ENCODE results near the gene NAV1. TPM values are rescaled to one million over a fixed set of nuclear protein-coding genes. Genes with fewer than 3 reads are reported as not detected.

NAV1 gene
- total and polyA plus RNA-seq, 9 of the 15 experiments (the other 6 are each of a cell fraction or from before 2014, with no cell fraction given), result 0.91 to 16.8 (median 3.2) TPM

DNA sequence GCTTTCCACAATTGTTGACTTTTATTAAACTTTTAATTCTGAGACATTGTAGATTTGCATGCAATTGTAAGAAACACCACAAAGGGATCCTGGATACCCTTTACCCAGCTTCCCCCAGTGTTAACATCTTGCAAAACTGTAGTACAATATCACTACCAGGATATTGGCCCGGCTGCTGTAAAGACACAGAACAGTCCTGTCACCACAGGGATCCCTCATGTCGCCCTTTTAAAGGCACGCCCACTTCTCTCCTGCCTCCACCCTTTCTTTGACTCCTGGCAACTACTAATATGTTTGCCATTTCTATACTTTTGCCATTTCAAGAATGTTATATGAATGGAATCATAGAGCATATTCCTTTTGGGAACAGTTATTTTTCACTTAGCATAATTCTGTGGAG, 37.0 kb downstream of the NAV1 start:
- Histone ChIP-seq H3K4me1 (replicated peaks in 1 of 2; ENCODE audit: control insufficient read depth in 2 of 2, insufficient read depth in 2 of 2, low read length in 2 of 2) (peaks cover 38 to 71% of the 10 kb centered on the region in 2 experiments), H3K36me3 (ENCODE audit: control insufficient read depth, insufficient read depth, low read length) (no peaks in the 10 kb centered on the region), H3K9me1 (ENCODE audit: control insufficient read depth, insufficient read depth, low read length) (peaks cover under 1% of the 10 kb centered on the region), H4K20me1 (replicated peaks; ENCODE audit: control insufficient read depth, insufficient read depth, low read length) (no peaks in the 10 kb centered on the region), H3K4me3 (no peak overlapping the region), H2AFZ (ENCODE audit: low read depth, low read length) (peak overlapping the region; percentile 53; the same call in 1 of the 2 replicates), H3K27me3 (ENCODE audit: control insufficient read depth in 2 of 2, insufficient read depth in 2 of 2, low read length in 2 of 2) (no peaks in the 10 kb centered on the region), H3K9ac (ENCODE audit: insufficient read depth in 1 of 2, low read depth in 2 of 2, low read length in 2 of 2) (no peak overlapping the region), H3K27ac (ENCODE audit: extremely low read depth, low read depth, low read length) (no peak overlapping the region), H3K79me2 (ENCODE audit: control insufficient read depth, insufficient read depth, low read length) (no peaks in the 10 kb centered on the region), H3K9me3 (replicated peaks; ENCODE audit: control insufficient read depth, insufficient read depth, low read depth, low read length) (no peaks in the 10 kb centered on the region), H3K4me2 (ENCODE audit: insufficient read depth, low read length) (no peak overlapping the region)
- ChIA-PET CTCF (ENCODE audit: low intra/inter-chr PET ratio) (no interaction called here), POLR2A (no interaction called here)
- in situ Hi-C loops (cut with MboI) (no loop called here), intact Hi-C loops (cut with micrococcal nuclease) (no loop called here)
- DNase-seq (ENCODE audit: extremely low read depth in 1 of 4, low spot score in 3 of 4) (peak in 1 of 4 experiments; percentile 62), ATAC-seq (no peak; the same call in 2 of the 3 replicates), FAIRE-seq (peak; percentile 29)
- BruUV-seq (replicated peaks), result no TSS peak
- 37% methylated on average over 3 of the region's 3 CpGs for WGBS (ENCODE audit: insufficient coverage, low coverage, missing lambda C conversion rate)
- 0 out of 2 replicates have a peak, but pooled peaks have one; percentile 10 for TF ChIP-seq ZNF592 (IDR thresholded peaks at IDR 0.05)
- TF ChIP-seq TRIM24 (IDR thresholded peaks at IDR 0.05), result peak in 1 of 2 experiments; percentile 44; a peak in 2 of 4 replicates
- TF ChIP-seq ZNF507 (tag; conservative IDR thresholded peaks at IDR 0.05), result no peak
- 0 out of 2 replicates have a peak, but pooled peaks have one; percentile 3 for TF ChIP-seq JUN (IDR thresholded peaks at IDR 0.05; ENCODE audit: borderline replicate concordance, low read depth, low read length)
- no peak for TF ChIP-seq JUN (CRISPR knock-in tag; IDR thresholded peaks at IDR 0.05; ENCODE audit: borderline replicate concordance)
- TF ChIP-seq SNIP1 (IDR thresholded peaks at IDR 0.05; ENCODE audit: low read depth), result peak; percentile 50; the same call in 1 of the 2 replicates
- no peak for TF ChIP-seq NR1H2 (CRISPR knock-in tag; IDR thresholded peaks at IDR 0.05)
- no peak for TF ChIP-seq DNMT1 (IDR thresholded peaks at IDR 0.05)
- TF ChIP-seq MLLT1 (IDR thresholded peaks at IDR 0.05), result no peak
- no peak for TF ChIP-seq RCOR1 (IDR thresholded peaks at IDR 0.05; ENCODE audit: borderline replicate concordance in 1 of 2, low read depth in 2 of 2, low read length in 2 of 2)
- TF ChIP-seq SIN3A (IDR thresholded peaks at IDR 0.05; ENCODE audit: borderline replicate concordance in 2 of 2, control insufficient read depth in 1 of 2, low read depth in 2 of 2, low read length in 2 of 2), result peak in 1 of 2 experiments; percentile 19; a peak in 1 of 4 replicates
- TF ChIP-seq TEAD2 (tag; IDR thresholded peaks at IDR 0.05), result no peak

Measured in K562 (cell line).